Stimulated activated CD8-positive, alpha-beta memory T cell treated with anti-CD3 and anti-CD28 coated beads, Interleukin-7, amount 100 ng/mL, for 48 hours (primary cell): ENCODE data around the gene IL1RAPL2.

Source experiments
- DNase-seq, 2 donors: peaks; one replicate each; pipeline ENCODE4 v3.0.0-alpha.2; 2020; ENCODE audit warnings: low read depth in 1 of 2; ENCODE audit errors: extremely low read depth in 1 of 2

Gene IL1RAPL2

GRCh38 chrX:105260291-105261043 is 694.5 kb downstream of the IL1RAPL2 start:
- no peak for DNase-seq

- no peak for DNase-seq
Measured at GRCh38 chrX:105263171-105263570, 697.2 kb downstream of the IL1RAPL2 start.

GRCh38 chrX:105263801-105264200 is 697.8 kb downstream of the IL1RAPL2 start:
- DNase-seq, result no peak

- no peak for DNase-seq
Measured at GRCh38 chrX:105265093-105265492, 699.1 kb downstream of the IL1RAPL2 start.

- no peak for DNase-seq
Measured at GRCh38 chrX:105266456-105266855, 700.5 kb downstream of the IL1RAPL2 start.

- no peak for DNase-seq
Measured at GRCh38 chrX:105267167-105267566, 701.2 kb downstream of the IL1RAPL2 start.

GRCh38 chrX:105269386-105269785 is 703.4 kb downstream of the IL1RAPL2 start:
- DNase-seq, result no peak

GRCh38 chrX:105273326-105273725 is 707.3 kb downstream of the IL1RAPL2 start:
- DNase-seq, result no peak

GRCh38 chrX:105274091-105274490 is 708.1 kb downstream of the IL1RAPL2 start:
- no peak for DNase-seq

- no peak for DNase-seq
Measured at GRCh38 chrX:105277132-105277531, 711.1 kb downstream of the IL1RAPL2 start.

- no peak for DNase-seq
Measured at GRCh38 chrX:105282077-105282476, 716.1 kb downstream of the IL1RAPL2 start.

- DNase-seq, result no peak
Measured at GRCh38 chrX:105297041-105297440, 731.0 kb downstream of the IL1RAPL2 start.

GRCh38 chrX:105299286-105299685 is 733.3 kb downstream of the IL1RAPL2 start:
- no peak for DNase-seq

GRCh38 chrX:105302246-105302645 is 736.2 kb downstream of the IL1RAPL2 start:
- DNase-seq, result no peak

GRCh38 chrX:105307762-105308161 is 741.8 kb downstream of the IL1RAPL2 start:
- DNase-seq, result no peak

GRCh38 chrX:105313596-105313995 is 747.6 kb downstream of the IL1RAPL2 start:
- no peak for DNase-seq

- DNase-seq, result no peak
Measured at GRCh38 chrX:105314458-105314857, 748.5 kb downstream of the IL1RAPL2 start.

- no peak for DNase-seq
Measured at GRCh38 chrX:105315248-105315647, 749.2 kb downstream of the IL1RAPL2 start.

- DNase-seq, result no peak
Measured at GRCh38 chrX:105317117-105317516, 751.1 kb downstream of the IL1RAPL2 start.

- no peak for DNase-seq
Measured at GRCh38 chrX:105323928-105324327, 757.9 kb downstream of the IL1RAPL2 start.

GRCh38 chrX:105328773-105329172 is 762.8 kb downstream of the IL1RAPL2 start:
- DNase-seq, result no peak

GRCh38 chrX:105331244-105331643 is 765.2 kb downstream of the IL1RAPL2 start:
- DNase-seq, result no peak

- DNase-seq, result no peak
Measured at GRCh38 chrX:105347373-105347772, 781.4 kb downstream of the IL1RAPL2 start.
